HG03521 (cell line): Measurements from ENCODE around the gene MICOS13.

Experiments
- ATAC-seq: cut with Tn5 transposase; IDR thresholded peaks from one replicate; pipeline ENCODE4 v1.9.1; 2021; ENCODE audit warnings: mild to moderate bottlenecking, moderate library complexity; ENCODE audit not compliant: unreplicated experiment

MICOS13 gene

GRCh38 chr19:5687360-5688198 lies 7.3 kb upstream of the MICOS13 start:
- ATAC-seq = no peak

- ATAC-seq = peak; percentile 41
Observed at GRCh38 chr19:5686647-5687359, 6.5 kb upstream of the MICOS13 start.

GRCh38 chr19:5686326-5686646 lies 6.0 kb upstream of the MICOS13 start:
- ATAC-seq = no peak

- ATAC-seq = no peak
Observed at GRCh38 chr19:5684694-5685430, 4.5 kb upstream of the MICOS13 start.

- ATAC-seq = no peak
Observed at GRCh38 chr19:5683177-5683886, 3.0 kb upstream of the MICOS13 start.

- ATAC-seq = no peak
Observed at GRCh38 chr19:5682107-5682482, 1.8 kb upstream of the MICOS13 start.

- ATAC-seq = no peak
Observed at GRCh38 chr19:5681391-5682106, 1.2 kb upstream of the MICOS13 start.

GRCh38 chr19:5680084-5680436 lies 256 bp downstream of the MICOS13 start:
- ATAC-seq = no peak

GRCh38 chr19:5679289-5680083 lies 830 bp downstream of the MICOS13 start:
- ATAC-seq = no peak

- no peak for ATAC-seq
Observed at GRCh38 chr19:5678071-5678718, 2.1 kb downstream of the MICOS13 start.

- no peak for ATAC-seq
Observed at GRCh38 chr19:5677580-5677979, 2.7 kb downstream of the MICOS13 start.

- no peak for ATAC-seq
Observed at GRCh38 chr19:5677136-5677535, 3.2 kb downstream of the MICOS13 start.

- no peak for ATAC-seq
Observed at GRCh38 chr19:5676772-5677105, 3.6 kb downstream of the MICOS13 start.

GRCh38 chr19:5676105-5676771 lies 4.1 kb downstream of the MICOS13 start:
- ATAC-seq = no peak

- no peak for ATAC-seq
Observed at GRCh38 chr19:5674714-5675113, 5.6 kb downstream of the MICOS13 start.

- no peak for ATAC-seq
Observed at GRCh38 chr19:5673752-5674151, 6.6 kb downstream of the MICOS13 start.

GRCh38 chr19:5672708-5673459 lies 7.4 kb downstream of the MICOS13 start:
- no peak for ATAC-seq

GRCh38 chr19:5671600-5671999 lies 8.7 kb downstream of the MICOS13 start:
- no peak for ATAC-seq
